ENCODE measurements around the gene PCCA. TPM values are rescaled to one million over a fixed set of nuclear protein-coding genes. Genes with fewer than 3 reads are reported as not detected.

The PCCA gene
- total and polyA plus RNA-seq, 2 of the 13 experiments (the other 11 are each of a cell fraction or from before 2014, with no cell fraction given) = 15.0 to 32.2 TPM

DNA sequence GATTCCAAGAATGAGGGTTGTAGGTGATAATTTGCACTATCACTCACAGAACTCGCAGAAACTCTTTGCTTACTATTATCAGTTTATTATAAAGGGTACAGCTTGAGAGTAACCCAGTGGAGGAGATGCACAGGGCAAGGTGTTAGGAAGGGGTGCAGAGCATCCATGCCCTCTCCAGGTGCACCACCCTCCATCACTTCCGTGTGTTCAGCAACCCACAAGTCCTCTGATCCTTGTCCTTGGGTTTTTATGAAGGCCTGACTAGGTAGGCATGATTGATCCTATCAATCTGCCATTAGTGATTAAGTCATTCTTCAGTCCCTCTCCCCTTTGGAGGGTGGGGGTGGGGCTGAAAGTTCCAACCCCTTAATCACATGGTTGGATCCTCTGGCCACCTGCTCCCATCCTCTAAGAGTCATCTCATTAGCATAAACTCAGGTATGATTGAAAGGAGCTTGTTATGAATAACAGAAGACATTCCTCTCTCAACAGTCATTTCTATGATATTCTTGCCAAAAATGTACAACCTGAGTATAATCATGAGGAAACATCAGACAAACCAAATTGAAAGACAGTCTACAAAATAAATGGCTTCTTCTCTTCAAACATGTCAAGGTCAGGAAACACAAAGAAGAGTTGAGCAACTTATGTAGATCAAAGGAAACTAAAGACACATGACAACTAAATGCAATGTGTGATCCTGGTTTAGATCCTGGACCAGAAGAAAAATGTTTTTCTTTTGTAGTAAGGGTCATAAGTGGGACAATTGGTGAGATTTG, 225.4 kb downstream of the PCCA start (continued):
- TF ChIP-seq, protein P1, sequence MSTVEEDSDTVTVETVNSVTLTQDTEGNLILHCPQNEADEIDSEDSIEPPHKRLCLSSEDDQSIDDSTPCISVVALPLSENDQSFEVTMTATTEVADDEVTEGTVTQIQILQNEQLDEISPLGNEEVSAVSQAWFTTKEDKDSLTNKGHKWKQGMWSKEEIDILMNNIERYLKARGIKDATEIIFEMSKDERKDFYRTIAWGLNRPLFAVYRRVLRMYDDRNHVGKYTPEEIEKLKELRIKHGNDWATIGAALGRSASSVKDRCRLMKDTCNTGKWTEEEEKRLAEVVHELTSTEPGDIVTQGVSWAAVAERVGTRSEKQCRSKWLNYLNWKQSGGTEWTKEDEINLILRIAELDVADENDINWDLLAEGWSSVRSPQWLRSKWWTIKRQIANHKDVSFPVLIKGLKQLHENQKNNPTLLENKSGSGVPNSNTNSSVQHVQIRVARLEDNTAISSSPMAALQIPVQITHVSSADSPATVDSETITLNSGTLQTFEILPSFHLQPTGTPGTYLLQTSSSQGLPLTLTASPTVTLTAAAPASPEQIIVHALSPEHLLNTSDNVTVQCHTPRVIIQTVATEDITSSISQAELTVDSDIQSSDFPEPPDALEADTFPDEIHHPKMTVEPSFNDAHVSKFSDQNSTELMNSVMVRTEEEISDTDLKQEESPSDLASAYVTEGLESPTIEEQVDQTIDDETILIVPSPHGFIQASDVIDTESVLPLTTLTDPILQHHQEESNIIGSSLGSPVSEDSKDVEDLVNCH (CRISPR knock-in tag; IDR thresholded peaks at IDR 0.05) = no peak
- TF ChIP-seq GFI1 (CRISPR knock-in tag; IDR thresholded peaks at IDR 0.05; ENCODE audit: borderline replicate concordance) (peak; percentile 60), TMF1 (CRISPR knock-in tag; IDR thresholded peaks at IDR 0.05; ENCODE audit: low read depth) (no peak), ZNF550 (CRISPR knock-in tag; IDR thresholded peaks at IDR 0.05; ENCODE audit: borderline replicate concordance) (no peak), XBP1 (CRISPR knock-in tag; IDR thresholded peaks at IDR 0.05) (no peak), TCF7L2 (IDR thresholded peaks at IDR 0.05; ENCODE audit: low read depth, low read length) (peak; percentile 88), SALL1 (CRISPR knock-in tag; IDR thresholded peaks at IDR 0.05) (peak; percentile 44; the same call in 1 of the 2 replicates), CCAR2 (optimal IDR thresholded peaks at IDR 0.05; ENCODE audit: low read depth, low read length) (no peak), MED8 (CRISPR knock-in tag; IDR thresholded peaks at IDR 0.05; ENCODE audit: insufficient replicate concordance) (no peak), RARG (CRISPR knock-in tag; IDR thresholded peaks at IDR 0.05; ENCODE audit: low read depth) (no peak), HOXA3 (CRISPR knock-in tag; IDR thresholded peaks at IDR 0.05) (no peak), POGZ (CRISPR knock-in tag; IDR thresholded peaks at IDR 0.05) (0 out of 2 replicates have a peak, but pooled peaks have one; percentile 40), ZNF841 (CRISPR knock-in tag; IDR thresholded peaks at IDR 0.05; ENCODE audit: borderline replicate concordance) (no peak)
- TF ChIP-seq, protein P2, sequence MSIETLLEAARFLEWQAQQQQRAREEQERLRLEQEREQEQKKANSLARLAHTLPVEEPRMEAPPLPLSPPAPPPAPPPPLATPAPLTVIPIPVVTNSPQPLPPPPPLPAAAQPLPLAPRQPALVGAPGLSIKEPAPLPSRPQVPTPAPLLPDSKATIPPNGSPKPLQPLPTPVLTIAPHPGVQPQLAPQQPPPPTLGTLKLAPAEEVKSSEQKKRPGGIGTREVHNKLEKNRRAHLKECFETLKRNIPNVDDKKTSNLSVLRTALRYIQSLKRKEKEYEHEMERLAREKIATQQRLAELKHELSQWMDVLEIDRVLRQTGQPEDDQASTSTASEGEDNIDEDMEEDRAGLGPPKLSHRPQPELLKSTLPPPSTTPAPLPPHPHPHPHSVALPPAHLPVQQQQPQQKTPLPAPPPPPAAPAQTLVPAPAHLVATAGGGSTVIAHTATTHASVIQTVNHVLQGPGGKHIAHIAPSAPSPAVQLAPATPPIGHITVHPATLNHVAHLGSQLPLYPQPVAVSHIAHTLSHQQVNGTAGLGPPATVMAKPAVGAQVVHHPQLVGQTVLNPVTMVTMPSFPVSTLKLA (IDR thresholded peaks at IDR 0.05) = peak; percentile 50; the same call in 1 of the 2 replicates
- TF ChIP-seq, protein P3, sequence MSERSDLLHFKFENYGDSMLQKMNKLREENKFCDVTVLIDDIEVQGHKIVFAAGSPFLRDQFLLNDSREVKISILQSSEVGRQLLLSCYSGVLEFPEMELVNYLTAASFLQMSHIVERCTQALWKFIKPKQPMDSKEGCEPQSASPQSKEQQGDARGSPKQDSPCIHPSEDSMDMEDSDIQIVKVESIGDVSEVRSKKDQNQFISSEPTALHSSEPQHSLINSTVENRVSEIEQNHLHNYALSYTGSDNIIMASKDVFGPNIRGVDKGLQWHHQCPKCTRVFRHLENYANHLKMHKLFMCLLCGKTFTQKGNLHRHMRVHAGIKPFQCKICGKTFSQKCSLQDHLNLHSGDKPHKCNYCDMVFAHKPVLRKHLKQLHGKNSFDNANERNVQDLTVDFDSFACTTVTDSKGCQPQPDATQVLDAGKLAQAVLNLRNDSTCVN (CRISPR knock-in tag; IDR thresholded peaks at IDR 0.05; ENCODE audit: borderline replicate concordance) = no peak
- TF ChIP-seq, protein P4, sequence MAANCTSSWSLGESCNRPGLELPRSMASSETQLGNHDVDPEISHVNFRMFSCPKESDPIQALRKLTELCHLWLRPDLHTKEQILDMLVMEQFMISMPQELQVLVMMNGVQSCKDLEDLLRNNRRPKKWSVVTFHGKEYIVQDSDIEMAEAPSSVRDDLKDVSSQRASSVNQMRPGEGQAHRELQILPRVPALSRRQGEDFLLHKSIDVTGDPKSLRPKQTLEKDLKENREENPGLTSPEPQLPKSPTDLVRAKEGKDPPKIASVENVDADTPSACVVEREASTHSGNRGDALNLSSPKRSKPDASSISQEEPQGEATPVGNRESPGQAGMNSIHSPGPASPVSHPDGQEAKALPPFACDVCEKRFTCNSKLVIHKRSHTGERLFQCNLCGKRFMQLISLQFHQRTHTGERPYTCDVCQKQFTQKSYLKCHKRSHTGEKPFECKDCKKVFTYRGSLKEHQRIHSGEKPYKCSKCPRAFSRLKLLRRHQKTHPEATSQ (CRISPR knock-in tag; IDR thresholded peaks at IDR 0.05; ENCODE audit: borderline replicate concordance) = no peak
- TF ChIP-seq, protein P5, sequence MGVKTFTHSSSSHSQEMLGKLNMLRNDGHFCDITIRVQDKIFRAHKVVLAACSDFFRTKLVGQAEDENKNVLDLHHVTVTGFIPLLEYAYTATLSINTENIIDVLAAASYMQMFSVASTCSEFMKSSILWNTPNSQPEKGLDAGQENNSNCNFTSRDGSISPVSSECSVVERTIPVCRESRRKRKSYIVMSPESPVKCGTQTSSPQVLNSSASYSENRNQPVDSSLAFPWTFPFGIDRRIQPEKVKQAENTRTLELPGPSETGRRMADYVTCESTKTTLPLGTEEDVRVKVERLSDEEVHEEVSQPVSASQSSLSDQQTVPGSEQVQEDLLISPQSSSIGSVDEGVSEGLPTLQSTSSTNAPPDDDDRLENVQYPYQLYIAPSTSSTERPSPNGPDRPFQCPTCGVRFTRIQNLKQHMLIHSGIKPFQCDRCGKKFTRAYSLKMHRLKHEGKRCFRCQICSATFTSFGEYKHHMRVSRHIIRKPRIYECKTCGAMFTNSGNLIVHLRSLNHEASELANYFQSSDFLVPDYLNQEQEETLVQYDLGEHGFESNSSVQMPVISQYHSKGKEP (CRISPR knock-in tag; IDR thresholded peaks at IDR 0.05) = no peak
